HG03457 (cell line): Measurements from ENCODE around the gene NECAB3.

ENCODE experiments used
- ATAC-seq: cut with Tn5 transposase; IDR thresholded peaks from one replicate; pipeline ENCODE4 v1.9.1; 2021; ENCODE audit warnings: moderate number of reproducible peaks; ENCODE audit not compliant: unreplicated experiment

Gene NECAB3

DNA sequence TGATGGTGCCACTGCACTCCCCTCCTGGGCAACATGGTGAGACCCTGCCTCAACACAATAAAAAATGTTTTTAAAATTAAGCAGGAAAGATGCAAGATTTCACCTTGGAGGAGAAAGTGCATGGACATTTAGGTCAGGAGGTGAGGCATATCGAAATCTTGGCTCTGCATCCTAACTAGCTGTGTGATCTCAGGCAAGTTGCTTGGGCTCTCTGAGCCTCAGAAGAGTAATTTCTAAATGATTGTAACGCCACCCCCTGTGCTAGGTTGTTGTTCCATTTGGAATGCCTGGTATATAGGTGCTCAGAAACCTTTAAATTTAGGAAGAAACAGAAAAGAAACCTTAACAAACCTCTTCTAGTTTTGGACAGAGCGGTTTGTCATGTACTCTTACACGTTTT lies 48.0 kb downstream of the NECAB3 start:
- no peak for ATAC-seq

DNA sequence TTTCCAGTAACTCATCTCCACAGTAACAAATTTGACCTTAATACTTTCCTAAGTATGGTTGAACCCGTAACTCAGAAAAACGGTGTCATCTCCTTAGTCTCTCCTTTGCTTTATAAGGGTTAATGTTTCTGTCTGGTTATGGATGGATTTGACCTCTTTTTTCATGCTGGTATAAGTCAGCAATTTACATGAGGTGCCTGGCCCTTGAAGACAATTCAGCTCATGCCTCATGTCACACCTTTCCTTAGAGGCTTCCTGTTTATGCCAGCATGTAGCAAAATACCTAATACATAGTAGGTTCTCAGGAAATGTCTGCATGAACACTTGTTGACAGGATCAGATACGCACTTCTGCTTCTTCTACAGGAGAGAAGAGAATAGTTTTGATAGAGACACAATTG lies 49.8 kb downstream of the NECAB3 start:
- ATAC-seq = no peak

DNA sequence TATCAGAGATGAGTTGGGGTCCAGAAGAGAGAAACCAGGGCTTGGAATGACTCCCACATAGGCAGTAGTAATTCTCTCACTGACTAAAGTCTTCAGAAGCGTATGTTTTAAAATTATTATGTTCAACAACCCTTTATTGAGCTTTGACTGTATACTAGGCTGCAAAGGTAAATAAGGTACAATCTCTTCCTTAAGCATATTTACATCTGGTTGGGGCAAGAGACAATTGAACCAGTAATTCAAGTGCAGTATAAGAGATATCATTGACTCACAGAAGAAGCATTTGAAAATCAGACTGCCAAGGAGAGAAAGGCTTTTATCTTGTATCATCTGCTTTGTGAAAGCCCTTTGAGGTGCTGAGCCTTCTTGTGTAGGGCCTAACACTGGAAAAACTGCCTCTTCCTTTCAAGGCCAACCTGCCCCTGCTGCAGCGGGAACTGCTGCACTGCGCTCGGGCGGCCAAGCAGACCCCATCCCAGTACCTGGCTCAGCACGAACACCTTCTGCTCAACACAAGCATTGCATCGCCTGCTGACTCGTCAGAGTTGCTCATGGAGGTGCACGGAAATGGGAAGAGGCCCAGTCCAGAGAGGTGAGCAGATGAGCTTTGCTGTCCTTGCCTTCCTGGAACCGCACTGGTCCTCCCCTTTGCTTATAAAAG lies 51.4 kb downstream of the NECAB3 start:
- no peak for ATAC-seq

DNA sequence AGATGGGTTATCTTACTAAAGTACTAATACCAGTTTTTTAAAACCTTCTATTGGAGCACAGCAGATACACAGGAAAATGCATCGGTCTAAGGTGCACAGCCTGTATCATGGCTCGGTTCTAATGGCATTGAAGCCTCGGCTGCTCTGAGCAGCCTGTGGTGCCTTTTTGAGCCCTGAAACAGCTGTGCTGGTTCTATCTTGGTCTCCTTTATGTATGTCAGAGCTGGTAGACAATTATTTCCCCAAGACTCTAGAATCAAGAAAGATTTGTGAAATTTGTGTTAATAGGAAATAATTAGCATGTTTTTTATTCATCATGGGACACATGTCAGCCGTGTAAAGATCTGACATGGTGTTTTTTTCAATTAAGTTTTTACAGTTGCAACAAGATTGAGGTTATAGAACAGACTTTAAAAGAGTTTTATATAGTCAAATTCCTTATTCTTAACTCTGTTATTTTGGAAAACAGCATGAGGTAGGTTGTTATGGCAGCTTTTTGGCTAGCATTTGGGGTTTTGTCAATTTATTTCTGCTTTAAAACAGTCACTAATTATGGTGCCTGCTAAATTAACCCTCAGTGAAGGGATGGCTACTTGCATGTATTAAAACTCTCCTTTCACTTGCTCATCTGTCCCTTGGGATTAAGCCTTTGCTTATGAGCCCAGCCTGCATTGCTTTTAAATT lies 52.4 kb downstream of the NECAB3 start:
- ATAC-seq = no peak

DNA sequence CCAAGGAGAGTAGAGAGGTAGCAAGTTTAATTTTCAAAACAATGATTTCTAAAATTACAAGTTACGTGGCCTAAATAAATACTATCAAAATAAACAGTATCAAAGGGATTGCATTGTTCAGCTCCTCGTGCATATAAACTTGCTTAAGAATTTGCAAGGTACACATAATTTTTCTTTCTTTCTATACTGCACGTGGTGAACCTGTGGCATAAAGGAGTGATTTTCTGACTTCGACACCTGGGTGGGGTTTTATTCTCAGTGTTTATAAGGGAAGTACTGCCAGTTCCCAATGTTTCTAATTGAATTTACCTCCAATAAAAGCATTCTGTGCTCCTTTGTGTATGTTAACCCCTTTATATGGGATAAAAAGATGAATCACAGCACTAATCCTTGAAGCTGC lies 62.2 kb downstream of the NECAB3 start:
- no peak for ATAC-seq

DNA sequence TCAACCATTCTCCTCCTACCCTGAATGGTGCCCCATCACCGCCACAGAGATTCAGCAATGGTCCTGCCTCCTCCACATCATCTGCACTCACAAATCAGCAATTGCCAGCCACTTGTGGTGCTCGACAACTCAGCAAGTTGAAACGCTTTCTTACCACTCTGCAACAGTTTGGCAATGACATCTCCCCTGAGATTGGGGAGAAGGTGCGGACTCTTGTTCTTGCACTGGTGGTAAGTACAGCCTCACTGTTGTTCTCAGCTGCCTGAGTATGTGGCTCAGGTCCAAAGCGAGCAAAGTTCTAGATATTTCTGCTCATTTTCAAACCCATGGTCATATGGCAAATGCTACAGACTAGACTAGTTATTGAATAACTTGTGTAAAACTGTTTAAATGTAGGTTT lies 63.1 kb downstream of the NECAB3 start:
- ATAC-seq = no peak

DNA sequence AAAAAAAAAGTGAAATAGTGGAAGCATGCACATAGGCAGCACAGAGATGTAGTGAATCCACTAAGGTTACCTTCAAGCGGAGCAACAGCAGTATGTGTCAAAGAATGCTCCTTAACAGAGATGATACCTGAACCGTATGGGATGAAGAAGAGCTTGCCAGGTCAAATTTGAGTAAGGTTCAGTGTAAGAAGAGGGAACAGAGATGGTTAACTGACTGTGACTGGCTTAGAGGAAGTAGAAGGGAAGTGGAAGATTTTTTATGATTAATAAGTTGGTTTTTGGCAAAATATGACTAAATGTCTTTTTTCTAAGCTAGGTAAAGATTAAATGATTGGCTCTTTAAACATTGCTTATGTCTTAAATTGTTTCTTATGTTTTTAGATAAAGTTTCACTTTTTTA lies 64.7 kb downstream of the NECAB3 start:
- no peak for ATAC-seq
